ENCODE measurements around the gene GALNT16. TPM values are rescaled to one million over a fixed set of nuclear protein-coding genes. Genes with fewer than 3 reads are reported as not detected.

GALNT16 gene
- total RNA-seq, 4 donors from 2014 or later = 2.1 to 35.9 (median 11.5) TPM

- no peak for DNase-seq
- Histone ChIP-seq H3K27ac (no peak overlapping the region), H3K27me3 (no peaks in the 10 kb centered on the region), H3K4me1 (peaks cover 13 to 14% of the 10 kb centered on the region in 2 donors), H3K4me3 (no peak overlapping the region), H3K9me3 (no peaks in the 10 kb centered on the region), H3K36me3 (no peaks in the 10 kb centered on the region)
- intact Hi-C loops (cut with DNase I; ENCODE audit: low total_unique reads) = no loop called here
- TF ChIP-seq CTCF (IDR thresholded peaks at IDR 0.05) (no peak), POLR2A (IDR thresholded peaks at IDR 0.05) (no peak)
Measured at GRCh38 chr14:69401841-69402240, 141.9 kb downstream of the GALNT16 start.

GRCh38 chr14:69404478-69404877 is 144.5 kb downstream of the GALNT16 start:
- no peak for DNase-seq
- peaks cover 8 to 12% of the 10 kb centered on the region in 2 donors for H3K4me1 ChIP-seq
- no peak overlapping the region for H3K27ac ChIP-seq
- H3K27me3 ChIP-seq = no peaks in the 10 kb centered on the region
- no peaks in the 10 kb centered on the region for H3K36me3 ChIP-seq
- TF ChIP-seq POLR2A (IDR thresholded peaks at IDR 0.05) (no peak), CTCF (IDR thresholded peaks at IDR 0.05) (no peak)
- no peaks in the 10 kb centered on the region for H3K9me3 ChIP-seq
- intact Hi-C loops (cut with DNase I; ENCODE audit: low total_unique reads) = no loop called here
- H3K4me3 ChIP-seq = no peak overlapping the region

- Histone ChIP-seq H3K27me3 (no peaks in the 10 kb centered on the region), H3K4me1 (peaks cover 4 to 8% of the 10 kb centered on the region in 2 donors), H3K36me3 (no peaks in the 10 kb centered on the region), H3K27ac (no peak overlapping the region), H3K4me3 (no peak overlapping the region), H3K9me3 (no peaks in the 10 kb centered on the region)
- no peak for DNase-seq
- TF ChIP-seq POLR2A (IDR thresholded peaks at IDR 0.05) (no peak), CTCF (IDR thresholded peaks at IDR 0.05) (no peak)
- intact Hi-C loops (cut with DNase I; ENCODE audit: low total_unique reads) = no loop called here
Measured at GRCh38 chr14:69404883-69405282, 144.9 kb downstream of the GALNT16 start.

GRCh38 chr14:69405762-69406161 is 145.8 kb downstream of the GALNT16 start:
- H3K27me3 ChIP-seq = no peaks in the 10 kb centered on the region
- TF ChIP-seq CTCF (IDR thresholded peaks at IDR 0.05) (no peak), POLR2A (IDR thresholded peaks at IDR 0.05) (no peak)
- no peaks in the 10 kb centered on the region for H3K36me3 ChIP-seq
- DNase-seq = no peak
- H3K4me1 ChIP-seq = no peaks in the 10 kb centered on the region
- no peak overlapping the region for H3K4me3 ChIP-seq
- H3K27ac ChIP-seq = no peak overlapping the region
- no peaks in the 10 kb centered on the region for H3K9me3 ChIP-seq
- intact Hi-C loops (cut with DNase I; ENCODE audit: low total_unique reads) = no loop called here

Other genes with a start within 250 kb of the GALNT16 start
- gene DCAF5, start 107.0 kb upstream of the GALNT16 start, total RNA-seq = 10 to 100 TPM; 32.2 to 68.5 (median 60.0) TPM
- 10 to 100 TPM in 3 of 4 donors, 1 to 10 TPM in 1; 4.6 to 52.1 (median 28.3) TPM for gene EXD2, start 68.7 kb upstream of the GALNT16 start, total RNA-seq
- 100 to 1,000 TPM in 3 of 4 donors, 1 to 10 TPM in 1; 8.7 to 226 (median 149) TPM for gene ERH, start 138.1 kb downstream of the GALNT16 start, total RNA-seq
- gene SLC39A9, start 138.5 kb downstream of the GALNT16 start, total RNA-seq = 100 to 1,000 TPM in 1 of 4 donors, 10 to 100 TPM in 3; 26.8 to 131 (median 38.7) TPM
- gene PLEKHD1, start 224.6 kb downstream of the GALNT16 start, total RNA-seq = under 1 TPM in 2 of 4 donors, not detected in 2; 0.24 to 0.76 TPM